H1 (cell line): ENCODE measurements around the gene SLC11A1. TPM values are rescaled to one million over a fixed set of nuclear protein-coding genes. Genes with fewer than 3 reads are reported as not detected.

ENCODE experiments used
- CBX8 ChIP-seq: fragments of 300-800, 300-1000 bp; sonication (generic); IDR thresholded peaks from 2 replicates; pipeline ENCODE4 v1.7.1; 2016; ENCODE audit warnings: low read depth, low read length, borderline replicate concordance
- CHD2 ChIP-seq: IDR thresholded peaks from 2 replicates; pipeline ENCODE4 v1.6.1; 2012; ENCODE audit warnings: low read length, improper control_type of control experiment
- KDM1A ChIP-seq: fragments of 200-600, 300-600 bp; sonication (generic); IDR thresholded peaks from 2 replicates; pipeline ENCODE4 v1.7.1; 2016; ENCODE audit warnings: mild to moderate bottlenecking, low read length, borderline replicate concordance
- RBBP5 ChIP-seq: IDR thresholded peaks from 2 replicates; pipeline ENCODE4 v1.7.1; 2012; ENCODE audit warnings: low read depth, mild to moderate bottlenecking, inconsistent platforms, low read length, moderate library complexity, borderline replicate concordance
- polyA plus RNA-seq, 7 experiments: library from polyadenylated mRNA; depleted of rRNA in 3 of 7; stranded (reverse) in 5 of 7; unstranded in 2 of 7; fragments of >200 nt in 5 of 7; fragments of 200-250 nt in 2 of 7; gene quantifications; 1 replicate in 5 of 7; 2 replicates in 1 of 7; 4 replicates in 1 of 7; pipeline versions ENCODE4 v1.2.1 to v1.2.3, GENCODE V29; 2011 to 2013; ENCODE audit warnings: missing spikeins in 2 of 7, mixed read lengths in 2 of 7
- total RNA-seq: library from RNA; stranded (reverse); fragmentation: NEBNext Ultra II Directional; extraction: Animal tissue kit (Norgen Biotek cat#: 25700); gene quantifications from 2 replicates; pipeline ENCODE4 v1.2.1, GENCODE V29; 2021

Gene SLC11A1
- total and polyA plus RNA-seq, 2 of the 8 experiments (the other 6 are each of a cell fraction or from before 2014, with no cell fraction given), result 0.20 to 0.43 TPM

DNA sequence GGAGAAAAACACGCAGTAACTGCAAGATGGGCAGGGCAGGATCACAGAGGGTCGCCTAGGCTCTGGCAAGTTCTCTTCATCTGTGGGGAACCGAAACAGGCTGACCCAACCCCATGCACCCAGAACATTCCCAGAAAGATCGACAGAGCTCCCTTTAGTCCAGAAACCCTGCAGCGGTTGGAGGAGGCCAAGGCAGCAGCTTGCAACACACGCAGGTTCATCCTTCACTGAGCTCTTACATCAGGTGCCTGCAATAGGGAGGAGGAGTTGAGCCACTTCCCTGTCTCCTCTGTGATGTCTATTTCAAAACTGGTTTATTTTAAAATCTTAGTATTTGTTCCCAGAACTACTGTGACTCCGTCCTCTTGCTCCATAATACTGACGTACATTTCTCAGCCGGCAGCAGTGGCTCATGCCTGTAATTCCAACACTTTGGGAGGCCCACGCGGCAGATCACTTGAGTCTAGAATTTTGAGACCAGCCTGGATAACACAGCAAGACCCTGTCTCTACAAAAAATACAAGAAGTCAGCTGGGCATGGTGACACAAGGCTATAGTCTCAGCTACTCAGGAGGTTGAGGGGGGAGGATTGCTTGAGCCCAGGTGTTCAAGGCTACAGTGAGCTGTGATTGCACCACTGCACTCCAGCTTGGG is 11.5 kb upstream of the SLC11A1 start (continued):
- no peak for TF ChIP-seq KDM1A
- no peak for TF ChIP-seq CBX8
- TF ChIP-seq RBBP5, result no peak
- TF ChIP-seq CHD2, result no peak
